Measurements from ENCODE around the gene RACGAP1. TPM values are rescaled to one million over a fixed set of nuclear protein-coding genes. Genes with fewer than 3 reads are reported as not detected.

RACGAP1 gene
- total RNA-seq, 4 donors from 2014 or later = 20.1 to 44.7 (median 33.6) TPM

- peak overlapping the region in 3 of 4 donors; percentile 13 to 58 (median 48) for H3K27ac ChIP-seq
Measured at GRCh38 chr12:49974677-49975317, 50.5 kb downstream of the RACGAP1 start.

GRCh38 chr12:49974231-49974675, 51.0 kb downstream of the RACGAP1 start:
- 54 to 72% methylated on average over 5 to 6 of the region's 15 CpGs for WGBS, 2 donors
- TF ChIP-seq POLR2A (IDR thresholded peaks at IDR 0.05) (no peak), CTCF (IDR thresholded peaks at IDR 0.05) (peak in 5 of 6 experiments; percentile 25 to 40 (median 29))
- DNase-seq = no peak
- Histone ChIP-seq H3K4me1 (peaks cover 5 to 24% (median 10%) of the 10 kb centered on the region in 3 donors), H3K27me3 (peaks cover 0 to 21% (median 0%) of the 10 kb centered on the region in 4 donors), H3K27ac (peak overlapping the region in 3 of 4 donors; percentile 13 to 58 (median 48)), H3K36me3 (no peaks in the 10 kb centered on the region), H3K9me3 (no peaks in the 10 kb centered on the region), H3K4me3 (no peak overlapping the region)
- intact Hi-C loops (cut with DNase I) = no loop called here

More at GRCh38 chr12:49974677-49975317, 50.5 kb downstream of the RACGAP1 start:
- H3K4me1 ChIP-seq = peaks cover 5 to 24% (median 10%) of the 10 kb centered on the region in 3 donors
- H3K4me3 ChIP-seq = no peak overlapping the region
- 28 to 75% methylated on average over 3 to 6 of the region's 8 CpGs for WGBS, 2 donors
- H3K36me3 ChIP-seq = no peaks in the 10 kb centered on the region
- intact Hi-C loops (cut with DNase I) = no loop called here
- TF ChIP-seq CTCF (IDR thresholded peaks at IDR 0.05) (no peak), POLR2A (IDR thresholded peaks at IDR 0.05) (no peak)
- DNase-seq = no peak
- no peaks in the 10 kb centered on the region for H3K9me3 ChIP-seq
- H3K27me3 ChIP-seq = peaks cover 0 to 16% (median 0%) of the 10 kb centered on the region in 4 donors

- peaks cover 5 to 24% (median 10%) of the 10 kb centered on the region in 3 donors for H3K4me1 ChIP-seq
Measured at GRCh38 chr12:49973361-49973830, 51.9 kb downstream of the RACGAP1 start.

GRCh38 chr12:49972641-49973360, 52.5 kb downstream of the RACGAP1 start, which contains the start of gene AQP6:
Gene AQP6, plus strand, starts transcription at chr12:49972947. Its CDS starts 227 bp downstream, at chr12:49973174.
- H3K36me3 ChIP-seq = no peaks in the 10 kb centered on the region
- no peak within 1 kb of the TSS for H3K27ac ChIP-seq
- 82 to 83% methylated on average over 5 to 13 of the region's 18 CpGs for WGBS, 2 donors
- intact Hi-C loops (cut with DNase I) = no loop called here
- peaks cover 7 to 27% (median 10%) of the 10 kb centered on the region in 3 donors for H3K4me1 ChIP-seq
- TF ChIP-seq POLR2A (IDR thresholded peaks at IDR 0.05) = no peak
- no peak for TF ChIP-seq CTCF (IDR thresholded peaks at IDR 0.05)
- H3K9me3 ChIP-seq = no peaks in the 10 kb centered on the region
- H3K4me3 ChIP-seq = no peak within 1 kb of the TSS
- DNase-seq = no peak
- H3K27me3 ChIP-seq = peaks cover 0 to 36% (median 0%) of the 10 kb centered on the region in 4 donors

More at GRCh38 chr12:49973361-49973830, 51.9 kb downstream of the RACGAP1 start:
- DNase-seq = no peak
- intact Hi-C loops (cut with DNase I) = no loop called here
- no peak for TF ChIP-seq CTCF (IDR thresholded peaks at IDR 0.05)
- no peak for TF ChIP-seq POLR2A (IDR thresholded peaks at IDR 0.05)
- Histone ChIP-seq H3K27me3 (peaks cover 0 to 30% (median 0%) of the 10 kb centered on the region in 4 donors), H3K27ac (no peak overlapping the region), H3K36me3 (no peaks in the 10 kb centered on the region), H3K9me3 (no peaks in the 10 kb centered on the region), H3K4me3 (no peak overlapping the region)
- 80 to 84% methylated on average over 8 to 17 of the region's 19 CpGs for WGBS, 2 donors
